Activated CD8-positive, alpha-beta memory T cell treated with anti-CD3 and anti-CD28 coated beads, Interleukin-2, amount 50 U/mL, for 24 hours (primary cell): ENCODE results near the gene SLC25A22.

ENCODE experiments used
- DNase-seq: peaks from one replicate; pipeline ENCODE4 v3.0.0-alpha.2; 2020; ENCODE audit errors: extremely low read depth

SLC25A22 gene

DNA sequence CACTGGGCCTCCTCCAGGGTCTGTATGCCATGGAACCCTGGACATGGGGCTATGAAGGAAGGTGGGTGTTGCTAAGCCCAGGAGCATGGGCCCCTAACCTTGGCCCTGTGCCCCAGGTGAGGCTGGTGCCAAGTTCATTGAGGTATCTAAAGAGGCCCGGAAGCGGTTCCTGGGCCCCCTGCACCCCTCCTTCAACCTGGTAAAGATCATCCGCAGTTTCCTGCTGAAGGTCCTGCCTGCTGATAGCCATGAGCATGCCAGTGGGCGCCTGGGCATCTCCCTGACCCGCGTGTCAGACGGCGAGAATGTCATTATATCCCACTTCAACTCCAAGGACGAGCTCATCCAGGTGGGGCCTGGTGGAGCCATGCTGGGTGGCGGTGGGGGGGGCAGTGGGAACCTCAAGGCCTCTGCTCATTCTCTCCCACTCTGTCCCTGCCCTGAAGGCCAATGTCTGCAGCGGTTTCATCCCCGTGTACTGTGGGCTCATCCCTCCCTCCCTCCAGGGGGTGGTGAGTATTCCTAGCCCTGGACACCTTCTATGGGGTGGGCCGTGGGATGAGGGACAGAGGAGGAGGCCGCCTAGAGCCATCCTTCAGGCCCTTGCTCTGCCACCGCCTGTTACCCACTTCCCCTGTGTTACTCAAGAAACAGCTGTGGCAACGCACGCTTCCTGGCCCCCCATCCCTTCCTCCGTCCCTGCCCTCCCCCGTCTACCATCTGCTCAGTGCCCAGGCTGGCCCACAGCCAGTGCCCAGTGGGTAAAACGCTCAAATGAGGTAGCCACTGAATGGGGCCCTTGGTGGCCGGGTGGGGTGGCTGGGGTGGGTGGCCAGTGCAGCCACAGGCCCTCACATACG, 23.7 kb upstream of the SLC25A22 start:
- no peak for DNase-seq

- no peak for DNase-seq
Observed at GRCh38 chr11:820655-821511, 22.8 kb upstream of the SLC25A22 start.

GRCh38 chr11:819943-820649, 22.0 kb upstream of the SLC25A22 start:
- peak; percentile 73 for DNase-seq

- peak; percentile 65 for DNase-seq
Observed at GRCh38 chr11:819129-819931, 21.2 kb upstream of the SLC25A22 start.

GRCh38 chr11:818396-819128, 20.5 kb upstream of the SLC25A22 start, which contains the start of gene PNPLA2:
PNPLA2 (plus strand) TSS chr11:818914; CDS start chr11:819719, 805 bp downstream.
- DNase-seq: no peak

- no peak for DNase-seq
Observed at GRCh38 chr11:816433-816779, 18.3 kb upstream of the SLC25A22 start.

DNA sequence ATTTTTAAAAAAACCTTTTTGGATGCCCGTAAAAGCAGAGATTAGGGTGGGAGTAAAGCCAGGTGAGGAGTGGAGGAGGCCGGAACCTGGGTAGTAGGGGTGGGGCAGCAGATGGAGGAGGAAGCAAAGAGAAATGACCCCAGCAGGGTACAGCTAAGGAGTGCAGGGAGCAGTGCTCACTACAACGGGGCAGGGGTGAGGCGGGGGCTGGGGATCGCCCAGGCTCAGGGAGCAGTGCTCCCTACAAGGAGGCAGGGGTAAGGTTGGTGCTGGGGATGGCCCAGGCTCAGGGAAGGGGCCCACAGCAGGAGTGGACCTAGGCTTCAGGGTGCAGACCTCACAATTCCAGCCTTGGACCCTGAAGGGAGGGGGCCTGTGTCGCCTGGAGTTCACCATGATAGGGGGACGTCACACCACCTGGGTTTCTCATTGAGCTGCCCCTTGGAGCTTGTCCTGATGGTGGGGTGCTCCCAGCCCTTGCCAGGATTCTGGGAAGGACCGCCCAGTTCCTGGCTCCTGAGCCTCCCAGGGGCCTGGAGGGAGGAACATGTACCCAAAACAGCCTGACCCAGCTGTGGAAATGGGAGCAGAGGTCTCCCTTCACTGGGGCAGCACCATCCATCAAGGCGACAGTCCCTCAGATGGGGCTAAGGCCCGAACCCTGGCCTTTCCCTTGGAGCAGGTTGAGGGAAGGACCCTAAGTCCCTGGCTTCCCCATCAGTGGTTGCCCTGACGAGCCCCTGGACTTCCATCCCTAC, 17.8 kb upstream of the SLC25A22 start:
- no peak for DNase-seq

- no peak for DNase-seq
Observed at GRCh38 chr11:813456-814096, 15.5 kb upstream of the SLC25A22 start.

DNA sequence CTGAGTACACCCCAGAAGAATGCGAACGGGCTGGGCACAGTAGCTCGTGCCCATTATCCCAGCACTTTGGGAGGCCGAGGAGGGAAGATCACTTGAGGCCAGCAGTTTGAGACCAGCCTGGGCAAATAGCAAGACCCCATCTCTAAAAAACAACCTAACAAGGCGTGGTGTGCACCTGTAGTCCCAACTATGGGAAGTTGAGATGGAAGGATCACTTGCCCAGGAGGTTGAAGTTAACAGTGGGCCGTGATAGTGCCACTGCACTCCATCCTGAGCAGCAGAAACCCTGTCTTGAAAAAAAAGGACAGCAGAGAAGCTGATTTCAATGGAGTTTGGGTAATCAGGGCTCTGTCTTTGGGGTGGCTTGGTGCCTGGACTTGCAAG, 15.0 kb upstream of the SLC25A22 start:
- DNase-seq: no peak

GRCh38 chr11:812390-812789, 14.3 kb upstream of the SLC25A22 start:
- no peak for DNase-seq

DNA sequence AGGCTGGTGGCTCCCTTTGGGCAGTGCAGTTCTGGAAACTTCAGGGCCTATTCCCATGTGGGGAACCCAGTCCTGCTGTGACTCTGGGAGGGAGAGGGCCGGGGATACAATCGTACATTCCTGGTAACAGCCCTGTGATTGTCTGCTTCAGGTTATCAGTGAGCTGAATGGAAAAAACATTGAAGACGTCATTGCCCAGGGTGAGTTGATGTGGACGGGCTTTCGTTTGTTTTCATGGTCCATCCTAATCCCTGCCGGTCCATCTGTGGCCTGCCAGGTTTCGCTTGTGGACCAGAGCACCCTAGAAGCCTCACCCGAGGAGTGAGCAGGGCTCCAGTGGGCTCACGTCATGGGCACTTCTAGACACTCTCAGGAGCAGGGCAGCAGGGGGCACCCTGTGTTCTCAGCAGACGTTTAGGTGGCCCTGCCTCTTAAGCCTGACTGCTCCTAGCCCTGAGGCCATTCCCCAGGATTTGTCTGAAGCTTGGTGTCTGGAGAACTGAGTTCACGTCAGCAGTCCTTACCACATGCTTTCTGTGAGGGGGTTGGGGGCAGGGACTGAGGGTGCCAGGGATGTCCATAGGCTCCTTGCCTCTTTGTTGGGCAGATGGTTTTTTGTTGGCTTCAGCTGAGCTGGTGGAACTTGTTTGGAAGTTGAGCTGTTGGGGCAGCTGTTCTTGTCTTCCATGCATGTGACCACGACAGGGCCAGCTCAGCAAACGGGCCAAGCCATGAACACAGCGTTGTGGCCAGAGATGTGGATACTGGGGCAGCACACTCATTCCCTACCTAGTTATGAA, 13.6 kb upstream of the SLC25A22 start:
- no peak for DNase-seq

DNA sequence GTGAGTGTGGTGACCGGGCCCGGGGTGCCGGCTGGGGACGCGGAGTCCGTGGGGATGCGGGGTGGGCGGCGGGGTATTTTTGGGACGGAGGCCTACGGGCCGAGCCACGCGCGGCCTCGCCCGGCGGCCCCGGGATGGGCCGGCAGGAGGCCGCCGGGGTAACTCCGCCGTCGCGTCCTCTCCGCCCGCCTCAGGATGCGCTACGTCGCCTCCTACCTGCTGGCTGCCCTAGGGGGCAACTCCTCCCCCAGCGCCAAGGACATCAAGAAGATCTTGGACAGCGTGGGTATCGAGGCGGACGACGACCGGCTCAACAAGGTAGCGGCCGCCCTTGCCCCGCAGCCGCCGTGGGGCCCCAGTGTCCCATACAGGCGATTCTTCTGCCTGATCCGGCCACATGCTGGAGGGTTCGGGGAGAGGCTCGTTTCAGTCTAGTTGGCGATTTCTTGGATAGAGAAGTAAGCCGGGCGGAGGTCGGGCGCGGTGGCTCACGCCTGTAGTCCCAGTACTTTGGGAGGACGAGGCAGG, 12.0 kb upstream of the SLC25A22 start:
- no peak for DNase-seq

DNA sequence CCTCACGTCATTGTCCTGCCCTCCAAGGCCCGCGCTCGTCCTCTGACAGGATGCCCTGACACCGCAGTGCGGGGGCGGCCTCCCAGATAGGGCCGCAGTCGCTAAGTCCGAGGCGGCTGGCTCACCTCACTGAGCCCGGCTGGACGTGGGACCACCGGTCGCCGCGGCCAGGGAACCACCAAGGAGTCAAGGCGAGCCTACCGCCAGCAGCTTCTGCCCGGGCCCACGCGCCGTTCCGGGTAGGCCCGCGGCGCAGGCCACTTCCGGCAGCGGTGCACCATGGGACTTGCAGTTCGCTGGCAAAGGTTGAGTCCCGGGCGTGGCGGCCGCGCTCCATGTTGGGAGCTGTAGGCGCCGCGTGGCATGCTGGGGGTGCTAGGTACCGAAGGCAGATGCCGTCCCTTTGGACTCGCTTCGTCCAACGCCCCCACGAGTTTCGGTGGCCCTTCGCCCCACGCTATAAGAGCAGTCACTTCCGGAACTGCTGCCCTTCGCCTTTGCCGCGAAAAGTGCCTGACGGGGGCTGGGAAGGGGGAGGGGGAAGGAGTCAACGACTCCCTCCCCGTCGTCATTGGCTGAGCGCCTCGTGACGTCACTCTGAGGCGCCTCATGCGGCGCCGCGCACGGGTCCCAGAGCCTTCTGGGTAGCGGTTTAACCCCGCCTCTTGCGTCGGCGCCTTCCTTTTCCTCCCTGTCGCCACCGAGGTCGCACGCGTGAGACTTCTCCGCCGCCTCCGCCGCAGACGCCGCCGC, 11.4 kb upstream of the SLC25A22 start, which contains the start of gene RPLP2:
Gene RPLP2 (plus strand): TSS at position 681 of the 753 bp plus-strand sequence. CDS start 268 bp downstream, outside the sequence.
- peak; percentile 96 for DNase-seq

- DNase-seq: no peak
Observed at GRCh38 chr11:808427-809286, 10.6 kb upstream of the SLC25A22 start.

DNA sequence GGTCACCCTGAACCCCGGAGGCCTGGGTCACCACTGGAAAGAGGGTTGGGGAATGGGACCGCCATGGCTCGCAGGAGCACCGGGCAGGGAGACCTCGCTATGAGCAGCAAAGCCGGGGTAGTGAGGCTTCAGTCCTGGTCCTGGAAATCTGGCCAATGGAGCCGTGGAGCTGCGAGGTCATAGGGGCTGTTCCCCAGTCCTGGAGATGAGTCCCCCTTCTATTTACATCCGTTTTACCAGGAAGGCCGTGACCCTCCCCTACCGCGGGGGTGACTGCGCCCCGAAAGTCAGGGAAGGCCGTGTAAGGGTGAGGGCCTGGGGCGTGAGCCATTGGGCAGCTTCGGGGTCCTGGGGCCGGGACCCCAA, 6.5 kb upstream of the SLC25A22 start:
- DNase-seq: no peak

GRCh38 chr11:803770-804598, 5.9 kb upstream of the SLC25A22 start:
- no peak for DNase-seq
